Right lobe of liver (tissue), 4 donors: ENCODE results near the gene TSPAN11.

ENCODE experiments used
- POLR2A ChIP-seq: fragments of 450-650 bp; IDR thresholded peaks from one replicate; pipeline ENCODE4 v1.6.1; 2017; ENCODE audit warnings: antibody characterized with exemption, mild to moderate bottlenecking
- TF ChIP-seq, protein P1 (sequence below), 4 donors: fragments of 200-600 bp in 3 of 4; fragments of 450-650 bp in 1 of 4; IDR thresholded peaks; one replicate each; pipeline versions ENCODE4 v1.5.1 to v1.8.0; 2016 to 2022; ENCODE audit warnings: antibody characterized with exemption in 4 of 4, mild to moderate bottlenecking in 2 of 4
- donor health status: DM: no; HTN: no; CAD: no.
- donor health status: DM: no; HTN: no; CAD: no.
- donor health status: DM: no; HTN: yes; CAD: no.

DNA sequence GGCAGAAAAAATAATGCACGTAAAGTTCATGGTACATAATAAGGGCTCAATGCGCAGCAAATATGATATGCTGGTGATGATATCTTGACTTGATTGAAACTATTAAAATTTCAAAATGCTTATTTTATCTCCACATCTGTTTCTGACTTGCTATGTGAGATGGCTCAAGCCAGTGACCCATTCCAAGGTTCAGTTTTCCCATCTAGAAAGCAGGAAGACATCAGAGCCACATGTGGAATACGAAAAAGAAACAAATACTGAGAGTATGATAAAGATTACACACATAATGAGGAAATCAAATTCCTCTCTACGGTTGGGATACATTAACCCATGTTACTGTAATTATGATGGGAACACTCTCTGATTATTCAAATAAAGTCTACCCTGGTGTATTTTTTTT lies 24.0 kb upstream of the TSPAN11 start:
- TF ChIP-seq, protein P1, sequence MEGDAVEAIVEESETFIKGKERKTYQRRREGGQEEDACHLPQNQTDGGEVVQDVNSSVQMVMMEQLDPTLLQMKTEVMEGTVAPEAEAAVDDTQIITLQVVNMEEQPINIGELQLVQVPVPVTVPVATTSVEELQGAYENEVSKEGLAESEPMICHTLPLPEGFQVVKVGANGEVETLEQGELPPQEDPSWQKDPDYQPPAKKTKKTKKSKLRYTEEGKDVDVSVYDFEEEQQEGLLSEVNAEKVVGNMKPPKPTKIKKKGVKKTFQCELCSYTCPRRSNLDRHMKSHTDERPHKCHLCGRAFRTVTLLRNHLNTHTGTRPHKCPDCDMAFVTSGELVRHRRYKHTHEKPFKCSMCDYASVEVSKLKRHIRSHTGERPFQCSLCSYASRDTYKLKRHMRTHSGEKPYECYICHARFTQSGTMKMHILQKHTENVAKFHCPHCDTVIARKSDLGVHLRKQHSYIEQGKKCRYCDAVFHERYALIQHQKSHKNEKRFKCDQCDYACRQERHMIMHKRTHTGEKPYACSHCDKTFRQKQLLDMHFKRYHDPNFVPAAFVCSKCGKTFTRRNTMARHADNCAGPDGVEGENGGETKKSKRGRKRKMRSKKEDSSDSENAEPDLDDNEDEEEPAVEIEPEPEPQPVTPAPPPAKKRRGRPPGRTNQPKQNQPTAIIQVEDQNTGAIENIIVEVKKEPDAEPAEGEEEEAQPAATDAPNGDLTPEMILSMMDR (IDR thresholded peaks at IDR 0.05), result no peak
- no peak for TF ChIP-seq POLR2A
